Keratinocyte (primary cell): Measurements from ENCODE around the gene SOWAHA. TPM values are rescaled to one million over a fixed set of nuclear protein-coding genes. Genes with fewer than 3 reads are reported as not detected.
A peak's percentile ranks its signal among the peaks of the same experiment; 100 is the strongest.

ENCODE experiments used
- DNase-seq: peaks from one replicate; pipeline ENCODE4 v3.0.0-alpha.2; 2011; ENCODE audit warnings: low read depth, missing footprints, low spot score
- FAIRE-seq: peaks from 2 replicates; lab custom pipeline; 2011; peaks lifted over from hg19 to GRCh38; lab: Jason Lieb, UNC
- H2AFZ ChIP-seq: 2 replicates; pipeline ENCODE4 v1.6.0; 2012; ENCODE audit warnings: low read length, control low read depth, inconsistent platforms; ENCODE audit not compliant: control insufficient read depth
- H3K27ac ChIP-seq: 2 replicates; pipeline ENCODE4 v1.5.1; 2011; ENCODE audit warnings: low read length; ENCODE audit not compliant: control insufficient read depth, insufficient read depth
- H3K27me3 ChIP-seq: 3 replicates; pipeline ENCODE4 v1.6.0; 2011; ENCODE audit warnings: low read length; ENCODE audit not compliant: control insufficient read depth, insufficient read depth; ENCODE audit errors: extremely low read depth
- H3K36me3 ChIP-seq, 2 experiments: 2 replicates in 1 of 2; 3 replicates in 1 of 2; pipeline ENCODE4 v1.5.1; 2011; ENCODE audit warnings: low read length in 2 of 2, mild to moderate bottlenecking in 1 of 2; ENCODE audit not compliant: control insufficient read depth in 2 of 2, insufficient read depth in 2 of 2; ENCODE audit errors: extremely low read depth in 1 of 2
- H3K4me1 ChIP-seq: 3 replicates; pipeline ENCODE4 v1.5.1; 2011; ENCODE audit warnings: low read length; ENCODE audit not compliant: control insufficient read depth, insufficient read depth; ENCODE audit errors: extremely low read depth
- H3K4me2 ChIP-seq: 3 replicates; pipeline ENCODE4 v1.6.0; 2011; ENCODE audit warnings: low read depth, low read length; ENCODE audit not compliant: control insufficient read depth, insufficient read depth; ENCODE audit errors: extremely low read depth
- H3K4me3 ChIP-seq, 3 experiments: fragments of 200-600 bp in 1 of 3; sonication (generic) in 1 of 3; 2 replicates in 2 of 3; 3 replicates in 1 of 3; pipeline ENCODE4 v1.5.1; 2011 to 2016; ENCODE audit warnings: low read length in 3 of 3, mild to moderate bottlenecking in 3 of 3, control low read depth in 2 of 3, inconsistent platforms in 1 of 3, low read depth in 1 of 3, mixed read lengths in 1 of 3, mixed run types in 1 of 3, moderate library complexity in 1 of 3; ENCODE audit not compliant: control insufficient read depth in 2 of 3, insufficient read depth in 2 of 3; ENCODE audit errors: extremely low read depth in 1 of 3
- H3K79me2 ChIP-seq: 2 replicates; pipeline ENCODE4 v1.6.0; 2012; ENCODE audit warnings: low read length; ENCODE audit not compliant: control insufficient read depth, insufficient read depth
- H3K9ac ChIP-seq: 3 replicates; pipeline ENCODE4 v1.6.0; 2011; ENCODE audit warnings: low read length; ENCODE audit not compliant: control insufficient read depth, insufficient read depth; ENCODE audit errors: extremely low read depth
- H3K9me1 ChIP-seq: 3 replicates; pipeline ENCODE4 v1.6.0; 2011; ENCODE audit warnings: low read length; ENCODE audit not compliant: control insufficient read depth, insufficient read depth; ENCODE audit errors: extremely low read depth
- H3K9me3 ChIP-seq: 2 replicates; pipeline ENCODE4 v1.5.1; 2012; ENCODE audit warnings: low read depth, low read length; ENCODE audit not compliant: control insufficient read depth
- H4K20me1 ChIP-seq: 3 replicates; pipeline ENCODE4 v1.6.0; 2011; ENCODE audit warnings: low read length; ENCODE audit not compliant: control insufficient read depth, insufficient read depth; ENCODE audit errors: extremely low read depth
- CTCF ChIP-seq, 3 experiments: IDR thresholded peaks in 1 of 3; conservative IDR thresholded peaks in 1 of 3; optimal IDR thresholded peaks in 1 of 3; 2 replicates in 2 of 3; 3 replicates in 1 of 3; pipeline versions ENCODE3 to v1.5.1; 2011; ENCODE audit warnings: low read length in 3 of 3, mild to moderate bottlenecking in 3 of 3, moderate library complexity in 2 of 3, control low read depth in 1 of 3, inconsistent platforms in 1 of 3; ENCODE audit not compliant: insufficient read depth in 2 of 3; ENCODE audit errors: extremely low read depth in 1 of 3
- EZH2 ChIP-seq: IDR thresholded peaks from one replicate; pipeline ENCODE4 v1.6.1; 2012; ENCODE audit warnings: inconsistent platforms, mild to moderate bottlenecking, low read length, moderate library complexity
- dilution Hi-C: fragments of 300-500 bp; cut with MboI; formaldehyde crosslinking; loops from one replicate; pipeline ENCODE4 v1.7.0; 2020; ENCODE audit warnings: low sequenced_read_pairs; ENCODE audit not compliant: extremely low pct_ligation_motif_present
- polyA plus RNA-seq, 5 experiments: library from polyadenylated mRNA; depleted of rRNA in 3 of 5; stranded (reverse) in 3 of 5; stranded (forward) in 1 of 5; unstranded in 1 of 5; fragments of >200 nt; gene quantifications; 1 replicate in 1 of 5; 2 replicates in 3 of 5; 3 replicates in 1 of 5; pipeline versions ENCODE4 v1.2.1 to v1.2.3, GENCODE V29; 2011 to 2012; ENCODE audit warnings: missing spikeins in 2 of 5, low read depth in 1 of 5, low replicate concordance in 1 of 5

Gene SOWAHA
- polyA plus RNA-seq, 1 donor (not counting 4 experiments of a cell fraction or from before 2014, with no cell fraction given) = not detected

GRCh38 chr5:132774896-132775295, 38.2 kb upstream of the SOWAHA start:
- peak overlapping the region in 1 of 3 experiments; percentile 7 for H3K4me3 ChIP-seq
- peaks cover 2% of the 10 kb centered on the region for H3K9me1 ChIP-seq
- no peaks in the 10 kb centered on the region for H3K9me3 ChIP-seq
- H4K20me1 ChIP-seq = no peaks in the 10 kb centered on the region
- TF ChIP-seq EZH2 = no peak
- TF ChIP-seq CTCF (optimal IDR thresholded peaks at IDR 0.05 in 1 of 3, IDR thresholded peaks at IDR 0.05 in 1 of 3, conservative IDR thresholded peaks at IDR 0.05 in 1 of 3; ENCODE audit: extremely low read depth in 1 of 3, insufficient read depth in 2 of 3, low read length in 3 of 3) = no peak
- H3K4me1 ChIP-seq = peaks cover 23% of the 10 kb centered on the region
- dilution Hi-C loops = no loop called here
- no peak for FAIRE-seq
- H3K79me2 ChIP-seq = peaks cover 47% of the 10 kb centered on the region
- H3K9ac ChIP-seq = no peak overlapping the region
- H2AFZ ChIP-seq = no peak overlapping the region
- H3K27ac ChIP-seq = no peak overlapping the region
- DNase-seq = no peak
- no peaks in the 10 kb centered on the region for H3K27me3 ChIP-seq
- H3K36me3 ChIP-seq = peaks cover 0 to 7% of the 10 kb centered on the region in 2 experiments
- peak overlapping the region; percentile 78 for H3K4me2 ChIP-seq

- H3K9me1 ChIP-seq = peaks cover 2% of the 10 kb centered on the region
- no peaks in the 10 kb centered on the region for H3K27me3 ChIP-seq
- no peaks in the 10 kb centered on the region for H4K20me1 ChIP-seq
- no peaks in the 10 kb centered on the region for H3K9me3 ChIP-seq
- peak overlapping the region; percentile 78 for H3K4me2 ChIP-seq
- no peak overlapping the region for H3K27ac ChIP-seq
- H3K36me3 ChIP-seq = peaks cover 0 to 7% of the 10 kb centered on the region in 2 experiments
- H3K4me3 ChIP-seq = peak overlapping the region; percentile 69 to 80 (median 69)
- no peak overlapping the region for H2AFZ ChIP-seq
- H3K4me1 ChIP-seq = peaks cover 23% of the 10 kb centered on the region
- no peak overlapping the region for H3K9ac ChIP-seq
- DNase-seq = no peak
- FAIRE-seq = no peak
- peaks cover 46% of the 10 kb centered on the region for H3K79me2 ChIP-seq
- TF ChIP-seq CTCF (optimal IDR thresholded peaks at IDR 0.05 in 1 of 3, IDR thresholded peaks at IDR 0.05 in 1 of 3, conservative IDR thresholded peaks at IDR 0.05 in 1 of 3; ENCODE audit: extremely low read depth in 1 of 3, insufficient read depth in 2 of 3, low read length in 3 of 3) (no peak), EZH2 (no peak)
- dilution Hi-C loops = no loop called here
Measured at GRCh38 chr5:132775476-132775961, 37.6 kb upstream of the SOWAHA start.
